HG02642 (cell line): Measurements from ENCODE around the gene CFAP107.
"Not testable (repeated sequence)": the region's sequence is repeated elsewhere in the genome, so short reads cannot be mapped to it uniquely, and the experiment has no call there.

Source experiments
- ATAC-seq: cut with Tn5 transposase; IDR thresholded peaks from one replicate; pipeline ENCODE4 v1.9.1; 2021; ENCODE audit warnings: mild to moderate bottlenecking; ENCODE audit not compliant: unreplicated experiment, poor library complexity

Gene CFAP107

DNA sequence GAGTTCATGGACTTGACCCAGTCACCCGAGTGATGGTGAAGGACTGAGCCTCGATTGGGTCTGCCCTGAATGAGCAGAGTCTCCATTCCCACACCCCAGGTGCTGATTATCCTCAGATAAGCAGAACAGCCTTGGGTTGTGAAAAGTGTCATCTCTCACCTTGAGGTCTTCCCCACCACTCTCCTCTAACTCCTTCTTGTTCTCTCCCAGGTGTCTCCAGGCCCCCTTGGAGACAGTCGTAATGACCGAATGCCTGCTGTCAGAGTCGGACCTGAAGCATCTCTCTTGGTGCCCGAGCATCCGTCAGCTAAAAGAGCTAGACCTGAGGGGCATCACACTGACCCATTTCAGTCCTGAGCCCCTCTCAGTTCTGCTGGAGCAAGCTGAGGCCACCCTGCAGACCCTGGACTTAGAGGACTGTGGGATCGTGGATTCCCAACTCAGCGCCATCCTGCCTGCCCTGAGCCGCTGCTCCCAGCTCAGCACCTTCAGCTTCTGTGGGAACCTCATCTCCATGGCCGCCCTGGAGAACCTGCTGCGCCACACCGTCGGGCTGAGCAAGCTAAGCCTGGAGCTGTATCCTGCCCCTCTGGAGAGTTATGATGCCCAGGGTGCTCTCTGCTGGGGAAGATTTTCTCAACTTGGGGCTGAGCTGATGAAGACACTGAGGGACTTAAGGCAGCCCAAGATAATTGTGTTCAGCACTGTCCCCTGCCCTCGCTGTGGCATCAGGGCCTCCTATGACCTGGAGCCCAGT is 31.0 kb downstream of the CFAP107 start:
- ATAC-seq: no peak

DNA sequence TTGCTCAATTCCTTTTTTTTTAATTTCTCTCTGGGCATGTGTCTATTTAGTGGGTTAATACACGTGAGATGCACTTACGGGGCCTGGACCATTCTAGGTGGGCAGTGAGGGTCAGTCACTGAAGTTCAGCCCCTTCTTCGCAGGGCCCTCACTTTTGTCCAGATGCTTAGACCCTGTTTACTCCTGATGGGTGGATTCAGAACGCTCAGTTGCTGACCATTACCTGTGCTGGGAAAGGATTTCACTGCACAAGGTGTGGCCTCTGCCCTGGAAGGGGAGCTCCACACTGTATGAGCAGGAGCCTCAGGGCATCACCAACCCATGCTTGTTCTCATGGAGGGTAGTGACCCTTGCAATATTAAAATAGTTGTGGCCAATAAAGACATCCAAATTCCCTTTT is 32.1 kb downstream of the CFAP107 start:
- ATAC-seq: no peak

DNA sequence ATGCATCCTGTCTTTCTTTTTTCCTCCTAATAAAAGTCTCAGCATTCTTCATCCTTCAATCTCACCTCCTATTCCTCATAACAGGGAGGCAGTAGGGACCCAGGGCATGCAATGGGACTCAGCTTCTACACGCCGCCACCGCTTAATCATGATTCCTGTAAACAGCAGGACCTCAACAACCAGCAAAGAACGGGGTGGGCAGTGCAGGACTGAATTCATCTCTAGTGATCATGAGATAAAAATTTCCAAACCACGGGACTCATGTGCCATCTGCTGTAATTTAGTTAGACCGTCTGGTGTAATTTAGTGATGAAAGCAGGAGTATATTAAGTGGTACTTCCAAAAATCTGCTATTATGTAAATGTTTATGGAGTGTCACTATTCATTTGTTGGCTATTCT is 32.9 kb downstream of the CFAP107 start:
- ATAC-seq: no peak

GRCh38 chr1:12781488-12781887 is 35.5 kb downstream of the CFAP107 start:
- ATAC-seq: not testable (repeated sequence)

- not testable (repeated sequence) for ATAC-seq
Observed at GRCh38 chr1:12783783-12784182, 37.8 kb downstream of the CFAP107 start.

DNA sequence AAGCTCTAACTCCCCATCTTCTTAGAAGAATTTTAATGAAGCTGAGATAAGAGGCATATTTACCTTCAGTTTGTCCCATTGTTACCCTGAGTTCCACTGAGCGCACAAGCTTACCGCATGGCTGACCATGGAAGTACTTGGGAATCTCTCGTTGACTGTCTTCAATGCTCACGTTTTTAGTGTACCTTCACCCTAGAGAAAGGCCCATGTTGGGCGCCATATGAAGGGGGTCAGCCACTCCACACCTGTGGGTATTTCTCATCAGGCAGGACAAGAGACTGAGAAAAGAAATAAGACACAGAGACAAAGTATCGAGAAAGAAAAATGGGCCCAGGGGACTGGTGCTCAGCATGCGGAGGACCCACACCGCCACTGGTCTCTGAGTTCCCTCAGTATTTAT is 38.7 kb downstream of the CFAP107 start:
- ATAC-seq: not testable (repeated sequence)

GRCh38 chr1:12791097-12791496 is 45.1 kb downstream of the CFAP107 start, which contains the start of gene PRAMEF1:
PRAMEF1 (plus strand) TSS chr1:12791397; CDS start chr1:12793228, 1,831 bp downstream.
- not testable (repeated sequence) for ATAC-seq

- ATAC-seq: no peak
Observed at GRCh38 chr1:12798911-12799310, 52.9 kb downstream of the CFAP107 start.

- ATAC-seq: no peak
Observed at GRCh38 chr1:12799730-12800129, 53.7 kb downstream of the CFAP107 start.

DNA sequence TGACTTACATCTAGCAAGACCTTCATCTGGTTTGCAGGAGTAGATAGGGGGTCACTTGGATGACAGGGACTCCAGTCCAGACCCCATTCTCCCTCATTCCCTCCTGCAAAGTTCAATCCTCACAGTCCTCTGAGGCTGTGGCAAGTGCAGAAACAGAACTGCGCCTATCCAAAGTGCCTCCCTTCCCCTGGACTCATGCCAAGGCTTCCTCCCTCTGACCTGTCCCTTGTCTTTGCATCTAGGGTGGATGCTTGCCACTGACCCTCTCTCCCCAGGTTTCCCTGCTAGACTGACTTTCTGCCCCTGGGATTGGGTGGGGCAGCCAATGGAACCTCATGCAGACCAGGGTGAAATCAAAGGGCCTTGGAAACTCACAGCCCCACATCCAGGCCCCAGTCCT is 63.9 kb downstream of the CFAP107 start:
- no peak for ATAC-seq

GRCh38 chr1:12810691-12811408 is 64.8 kb downstream of the CFAP107 start:
- ATAC-seq: no peak

- ATAC-seq: no peak
Observed at GRCh38 chr1:12811409-12811784, 65.4 kb downstream of the CFAP107 start.
